ENCODE data around the gene CNP. TPM values are rescaled to one million over a fixed set of nuclear protein-coding genes. Genes with fewer than 3 reads are reported as not detected.

The CNP gene
- 94.6 and 98.6 TPM in 2 replicates for total RNA-seq

DNA sequence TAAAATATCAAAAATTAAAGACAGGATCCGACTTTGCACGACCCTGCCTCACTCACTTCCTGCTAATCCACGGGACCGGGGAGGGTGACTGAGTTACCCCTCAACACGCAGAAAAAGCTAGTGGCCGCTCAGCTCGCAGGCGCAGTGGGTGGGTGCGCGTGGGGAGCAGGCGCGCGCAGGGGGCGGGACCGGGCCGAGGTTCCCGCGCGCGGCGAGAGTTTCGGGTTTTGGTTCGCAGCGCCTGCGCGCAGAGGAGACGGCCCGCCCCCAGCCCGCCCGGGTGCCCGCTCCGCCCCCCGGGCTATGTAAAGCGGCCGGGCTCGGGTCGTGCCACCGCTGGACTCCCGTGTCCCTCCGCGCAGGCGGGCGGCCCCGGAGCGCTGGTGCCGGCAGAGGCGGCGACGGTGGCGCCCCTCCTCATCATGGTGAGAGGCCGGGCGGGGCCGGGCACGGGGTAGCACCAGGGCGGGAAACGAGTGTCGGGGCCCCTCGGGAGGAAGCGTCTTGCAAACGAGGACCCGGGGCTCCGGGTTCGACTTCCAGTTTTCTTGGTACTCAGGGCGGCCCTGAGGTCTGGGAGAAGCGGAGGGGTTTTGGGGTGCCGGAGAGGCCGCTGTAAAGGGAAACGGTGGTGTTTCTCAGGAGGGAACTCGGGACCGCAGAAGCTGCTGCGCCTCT lies at the start of gene CNP:
Gene CNP (plus strand): TSS at position 333 of the 678 bp plus-strand sequence. CDS start 90 bp downstream, at position 423.
- peak within 1 kb of the TSS; percentile 89 for H3K4me3 ChIP-seq (ENCODE audit: low read depth, low read length)
- TF ChIP-seq CTCF (IDR thresholded peaks at IDR 0.05; ENCODE audit: insufficient read depth, low read depth, low read length) = no peak
- peak; percentile 92 for DNase-seq (ENCODE audit: low read depth)

- H3K4me3 ChIP-seq (ENCODE audit: low read depth, low read length) = peak overlapping the region; percentile 89
- DNase-seq (ENCODE audit: low read depth) = peak; percentile 49
- no peak for TF ChIP-seq CTCF (IDR thresholded peaks at IDR 0.05; ENCODE audit: insufficient read depth, low read depth, low read length)
Measured at GRCh38 chr17:41917192-41917591, 49.4 kb upstream of the CNP start.

- peak; percentile 41 for DNase-seq (ENCODE audit: low read depth)
- peak overlapping the region; percentile 89 for H3K4me3 ChIP-seq (ENCODE audit: low read depth, low read length)
- no peak for TF ChIP-seq CTCF (IDR thresholded peaks at IDR 0.05; ENCODE audit: insufficient read depth, low read depth, low read length)
Measured at GRCh38 chr17:41917679-41918313, 48.8 kb upstream of the CNP start.

- DNase-seq (ENCODE audit: low read depth) = peak; percentile 96
- H3K4me3 ChIP-seq (ENCODE audit: low read depth, low read length) = peak within 1 kb of the TSS; percentile 89
- no peak for TF ChIP-seq CTCF (IDR thresholded peaks at IDR 0.05; ENCODE audit: insufficient read depth, low read depth, low read length)
Measured at GRCh38 chr17:41918314-41919164, 48.1 kb upstream of the CNP start, which contains the start of gene ACLY. Gene ACLY, minus strand, starts transcription at chr17:41918951. Its CDS starts 5,078 bp downstream, at chr17:41913873.

- peak; percentile 82 for DNase-seq (ENCODE audit: low read depth)
- H3K4me3 ChIP-seq (ENCODE audit: low read depth, low read length) = peak overlapping the region; percentile 89
- TF ChIP-seq CTCF (IDR thresholded peaks at IDR 0.05; ENCODE audit: insufficient read depth, low read depth, low read length) = no peak
Measured at GRCh38 chr17:41919165-41919817, 47.3 kb upstream of the CNP start.

DNA sequence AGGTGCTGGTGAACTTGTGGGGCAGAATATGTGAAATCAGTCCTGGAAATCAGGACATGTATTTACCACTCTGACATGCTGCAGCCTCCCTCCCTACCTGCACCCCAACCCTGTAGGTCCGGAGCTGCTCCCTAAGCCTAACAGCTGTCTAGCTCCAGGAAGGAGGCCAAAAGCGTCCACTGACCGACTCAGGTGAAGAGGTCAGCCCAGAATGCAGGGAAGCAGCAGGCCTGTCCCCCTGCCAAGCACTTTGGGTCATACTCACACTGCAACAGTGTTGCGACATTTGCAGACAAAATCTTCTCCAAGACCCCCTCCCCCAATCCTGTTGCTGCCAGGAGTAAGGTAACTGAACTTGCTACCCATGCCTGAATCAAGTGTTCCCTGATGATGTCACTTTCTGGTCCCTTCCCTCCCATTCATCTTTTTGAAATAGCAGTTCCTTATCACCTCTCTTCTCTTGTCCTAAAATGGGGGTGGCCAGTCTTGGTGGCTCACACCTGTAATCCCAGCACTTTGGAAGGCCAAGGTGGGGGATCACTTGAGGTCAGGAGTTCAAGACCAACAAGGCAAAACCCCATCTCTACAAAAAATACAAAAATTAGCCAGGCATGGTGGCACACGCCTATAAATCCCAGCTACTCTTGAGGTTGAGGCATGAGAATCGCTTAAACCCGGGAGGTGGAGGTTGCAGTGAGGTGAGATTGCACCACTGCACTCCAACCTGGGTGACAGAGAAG lies 46.6 kb upstream of the CNP start:
- DNase-seq (ENCODE audit: low read depth) = peak; percentile 43
- no peak overlapping the region for H3K4me3 ChIP-seq (ENCODE audit: low read depth, low read length)
- TF ChIP-seq CTCF (IDR thresholded peaks at IDR 0.05; ENCODE audit: insufficient read depth, low read depth, low read length) = no peak

All from fibroblast of villous mesenchyme (primary cell).